Liver (tissue), 9 donors: ENCODE results near the gene KRT33B. TPM values are rescaled to one million over a fixed set of nuclear protein-coding genes. Genes with fewer than 3 reads are reported as not detected.
A peak's percentile ranks its signal among the peaks of the same experiment; 100 is the strongest.

Experiments used
- DNase-seq: peaks from one replicate; pipeline ENCODE4 v3.0.0-alpha.2; 2017; ENCODE audit warnings: low spot score
- H3K27ac ChIP-seq, 2 donors: one replicate each; pipeline ENCODE4 v1.7.0; 2013; ENCODE audit warnings: inconsistent platforms in 2 of 2, low read length in 2 of 2, control low read depth in 1 of 2, low read depth in 1 of 2, mild to moderate bottlenecking in 1 of 2
- H3K27me3 ChIP-seq, 4 donors: one replicate each; pipeline versions ENCODE4 v1.6.1 to v1.7.0; 2013; ENCODE audit warnings: low read length in 3 of 4, inconsistent platforms in 1 of 4, mild to moderate bottlenecking in 1 of 4, moderate library complexity in 1 of 4; ENCODE audit not compliant: control insufficient read depth in 4 of 4, insufficient read depth in 4 of 4
- H3K36me3 ChIP-seq, 4 donors: one replicate each; pipeline versions ENCODE4 v1.6.1 to v1.7.0; 2013; ENCODE audit warnings: low read length in 3 of 4, mild to moderate bottlenecking in 3 of 4, low read depth in 1 of 4, moderate library complexity in 1 of 4; ENCODE audit not compliant: control insufficient read depth in 4 of 4, insufficient read depth in 3 of 4
- H3K4me1 ChIP-seq, 4 donors: one replicate each; pipeline versions ENCODE4 v1.6.1 to v1.7.0; 2013; ENCODE audit warnings: low read length in 3 of 4, mild to moderate bottlenecking in 3 of 4, moderate library complexity in 1 of 4; ENCODE audit not compliant: control insufficient read depth in 4 of 4, insufficient read depth in 4 of 4
- H3K4me3 ChIP-seq, 3 donors: one replicate each; pipeline versions ENCODE4 v1.6.1 to v1.7.0; 2013; ENCODE audit warnings: low read length in 3 of 3, control low read depth in 1 of 3, low read depth in 1 of 3, mild to moderate bottlenecking in 1 of 3
- H3K9ac ChIP-seq, 2 donors: one replicate each; pipeline ENCODE4 v1.7.0; 2013; ENCODE audit warnings: low read length in 2 of 2, mild to moderate bottlenecking in 2 of 2, moderate library complexity in 2 of 2, control low read depth in 1 of 2, low read depth in 1 of 2
- H3K9me3 ChIP-seq, 4 donors: one replicate each; pipeline versions ENCODE4 v1.6.1 to v1.7.0; 2013; ENCODE audit warnings: low read length in 3 of 4; ENCODE audit not compliant: control insufficient read depth in 4 of 4
- EGR1 ChIP-seq, 2 donors: IDR thresholded peaks; 2 replicates each; pipeline ENCODE4 v1.6.1; 2016 to 2018; ENCODE audit warnings: antibody characterized with exemption in 2 of 2, low read depth in 2 of 2
- FOXA1 ChIP-seq: IDR thresholded peaks from 2 replicates; pipeline ENCODE4 v1.6.1; 2016; ENCODE audit warnings: antibody characterized with exemption
- FOXA2 ChIP-seq: IDR thresholded peaks from 2 replicates; pipeline ENCODE4 v1.6.1; 2016; ENCODE audit warnings: antibody characterized with exemption
- GABPA ChIP-seq, 2 donors: IDR thresholded peaks in 1 of 2; conservative IDR thresholded peaks in 1 of 2; 2 replicates each; pipeline ENCODE4 v1.6.1; 2016; ENCODE audit warnings: antibody characterized with exemption in 2 of 2, mild to moderate bottlenecking in 1 of 2, moderate library complexity in 1 of 2
- HNF4A ChIP-seq, 2 donors: conservative IDR thresholded peaks; 2 replicates each; pipeline ENCODE4 v1.6.1; 2016; ENCODE audit warnings: antibody characterized with exemption in 2 of 2, mild to moderate bottlenecking in 2 of 2
- HNF4G ChIP-seq: IDR thresholded peaks from 2 replicates; pipeline ENCODE4 v1.6.1; 2016; ENCODE audit warnings: antibody characterized with exemption
- JUND ChIP-seq, 2 donors: IDR thresholded peaks; 2 replicates each; pipeline ENCODE4 v1.6.1; 2016; ENCODE audit warnings: antibody characterized with exemption in 2 of 2
- MAX ChIP-seq: IDR thresholded peaks from 2 replicates; pipeline ENCODE4 v1.6.1; 2016; ENCODE audit warnings: antibody characterized with exemption
- NR2F2 ChIP-seq: IDR thresholded peaks from 2 replicates; pipeline ENCODE4 v1.6.1; 2016; ENCODE audit warnings: antibody characterized with exemption
- RAD21 ChIP-seq, 2 donors: IDR thresholded peaks; 2 replicates each; pipeline ENCODE4 v1.6.1; 2016; ENCODE audit warnings: antibody characterized with exemption in 2 of 2, mild to moderate bottlenecking in 2 of 2
- RXRA ChIP-seq, 2 donors: IDR thresholded peaks; 2 replicates each; pipeline ENCODE4 v1.6.1; 2017 to 2018; ENCODE audit warnings: antibody characterized with exemption in 2 of 2, mild to moderate bottlenecking in 1 of 2
- SP1 ChIP-seq: IDR thresholded peaks from 2 replicates; pipeline ENCODE4 v1.6.1; 2018; ENCODE audit warnings: antibody characterized with exemption, mild to moderate bottlenecking
- TAF1 ChIP-seq: conservative IDR thresholded peaks from 2 replicates; pipeline ENCODE4 v1.6.1; 2016; ENCODE audit warnings: antibody characterized with exemption, mild to moderate bottlenecking
- YY1 ChIP-seq: IDR thresholded peaks from 2 replicates; pipeline ENCODE4 v1.6.1; 2016; ENCODE audit warnings: antibody characterized with exemption, mild to moderate bottlenecking
- ZBTB33 ChIP-seq: IDR thresholded peaks from 2 replicates; pipeline ENCODE4 v1.6.1; 2016; ENCODE audit warnings: antibody characterized with exemption
- WGBS: extraction: QIAGEN DNeasy Blood & Tissue Kit; methylation state at CpG from one replicate; pipeline ENCODE4 v1.1.7; 2013; 5-methylcytosine and 5-hydroxymethylcytosine counted together
- polyA plus RNA-seq, 2 donors: library from polyadenylated mRNA; stranded (reverse) in 1 of 2; unstranded in 1 of 2; fragments of 200-250 nt in 1 of 2; fragments of >200 nt in 1 of 2; fragmentation: Nextera tagmentation in 1 of 2; extraction: Ambion mirVana in 1 of 2; gene quantifications; one replicate each; pipeline versions ENCODE4 v1.2.1 to v1.2.3, GENCODE V29; 2013 to 2015
- total RNA-seq, 2 donors: library from RNA; depleted of rRNA; stranded (reverse); fragments of >200 nt; gene quantifications; one replicate each; pipeline ENCODE4 v1.2.3, GENCODE V29; 2014
- TF ChIP-seq, protein P1 (sequence below): IDR thresholded peaks from 2 replicates; pipeline ENCODE4 v1.6.1; 2016; ENCODE audit warnings: antibody characterized with exemption, mild to moderate bottlenecking
- TF ChIP-seq, protein P2 (sequence below): IDR thresholded peaks from 2 replicates; pipeline ENCODE4 v1.6.1; 2016; ENCODE audit warnings: antibody characterized with exemption
- donor health status: healthy.
- donor health status: healthy.
- donor health status: healthy.
- donor health status: healthy.
- donor health status: healthy.

The KRT33B gene
- total and polyA plus RNA-seq, 4 donors = not detected

DNA sequence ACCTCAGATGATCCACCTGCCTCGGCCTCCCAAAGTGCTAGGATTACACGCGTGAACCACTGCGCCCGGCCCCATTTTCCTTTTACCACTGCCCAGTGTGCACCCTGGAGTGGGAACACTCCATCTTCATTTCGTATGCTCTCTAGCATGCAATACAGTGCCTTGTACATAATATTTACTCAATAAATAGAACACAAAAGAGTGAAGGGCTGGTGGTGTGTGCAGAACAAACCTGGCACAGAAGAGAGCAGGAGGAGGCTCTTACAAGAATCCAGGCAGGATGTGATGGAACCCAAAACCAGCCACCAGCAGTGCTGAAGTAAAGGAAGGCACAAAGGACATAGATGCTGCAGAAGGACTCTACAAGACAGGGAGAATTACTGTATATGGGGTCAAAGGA lies 47.5 kb upstream of the KRT33B start (continued):
- no peak for TF ChIP-seq ZBTB33
- no peak for TF ChIP-seq JUND (IDR thresholded peaks at IDR 0.05)
- no peak for TF ChIP-seq YY1
- TF ChIP-seq HNF4G = no peak
- no peak for TF ChIP-seq EGR1 (IDR thresholded peaks at IDR 0.05; ENCODE audit: low read depth in 2 of 2)
- no peak for TF ChIP-seq RXRA (IDR thresholded peaks at IDR 0.05)
- TF ChIP-seq MAX = no peak
- no peak for TF ChIP-seq SP1
- no peak for TF ChIP-seq RAD21 (IDR thresholded peaks at IDR 0.05)

DNA sequence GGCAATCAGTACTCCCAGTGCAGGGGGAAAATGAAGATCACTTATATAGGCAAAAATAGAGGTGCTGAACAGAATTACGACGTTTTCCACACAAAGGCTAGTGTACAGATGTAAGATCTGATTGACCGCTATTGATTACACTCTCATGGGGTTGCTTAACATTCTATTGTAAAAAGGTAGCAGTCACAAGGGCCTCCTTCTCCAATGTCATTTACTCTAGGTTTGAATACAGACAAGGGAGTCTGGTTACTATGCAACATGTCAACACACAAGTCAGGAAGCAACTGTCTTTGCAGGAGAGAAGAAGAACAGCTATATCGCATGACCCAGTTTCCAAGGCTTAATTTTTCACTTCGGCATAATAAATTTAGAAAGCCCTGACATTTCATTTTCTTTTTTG lies 46.9 kb upstream of the KRT33B start:
- WGBS = 65% methylated on average over 5 of the region's 5 CpGs
- no peak overlapping the region for H3K9ac ChIP-seq
- H3K4me1 ChIP-seq = peaks cover 0 to 17% (median 10%) of the 10 kb centered on the region in 4 donors
- H3K4me3 ChIP-seq = no peak overlapping the region
- H3K27ac ChIP-seq = no peak overlapping the region
- no peak for DNase-seq
- no peaks in the 10 kb centered on the region for H3K9me3 ChIP-seq
- no peaks in the 10 kb centered on the region for H3K27me3 ChIP-seq
- no peak for TF ChIP-seq RAD21 (IDR thresholded peaks at IDR 0.05)
- no peak for TF ChIP-seq GABPA (IDR thresholded peaks at IDR 0.05 in 1 of 2, conservative IDR thresholded peaks at IDR 0.05 in 1 of 2)
- TF ChIP-seq FOXA2 = no peak
- TF ChIP-seq NR2F2 = no peak
- no peak for TF ChIP-seq EGR1 (IDR thresholded peaks at IDR 0.05; ENCODE audit: low read depth in 2 of 2)
- no peak for TF ChIP-seq JUND (IDR thresholded peaks at IDR 0.05)
- no peak for TF ChIP-seq FOXA1
- TF ChIP-seq, protein P1, sequence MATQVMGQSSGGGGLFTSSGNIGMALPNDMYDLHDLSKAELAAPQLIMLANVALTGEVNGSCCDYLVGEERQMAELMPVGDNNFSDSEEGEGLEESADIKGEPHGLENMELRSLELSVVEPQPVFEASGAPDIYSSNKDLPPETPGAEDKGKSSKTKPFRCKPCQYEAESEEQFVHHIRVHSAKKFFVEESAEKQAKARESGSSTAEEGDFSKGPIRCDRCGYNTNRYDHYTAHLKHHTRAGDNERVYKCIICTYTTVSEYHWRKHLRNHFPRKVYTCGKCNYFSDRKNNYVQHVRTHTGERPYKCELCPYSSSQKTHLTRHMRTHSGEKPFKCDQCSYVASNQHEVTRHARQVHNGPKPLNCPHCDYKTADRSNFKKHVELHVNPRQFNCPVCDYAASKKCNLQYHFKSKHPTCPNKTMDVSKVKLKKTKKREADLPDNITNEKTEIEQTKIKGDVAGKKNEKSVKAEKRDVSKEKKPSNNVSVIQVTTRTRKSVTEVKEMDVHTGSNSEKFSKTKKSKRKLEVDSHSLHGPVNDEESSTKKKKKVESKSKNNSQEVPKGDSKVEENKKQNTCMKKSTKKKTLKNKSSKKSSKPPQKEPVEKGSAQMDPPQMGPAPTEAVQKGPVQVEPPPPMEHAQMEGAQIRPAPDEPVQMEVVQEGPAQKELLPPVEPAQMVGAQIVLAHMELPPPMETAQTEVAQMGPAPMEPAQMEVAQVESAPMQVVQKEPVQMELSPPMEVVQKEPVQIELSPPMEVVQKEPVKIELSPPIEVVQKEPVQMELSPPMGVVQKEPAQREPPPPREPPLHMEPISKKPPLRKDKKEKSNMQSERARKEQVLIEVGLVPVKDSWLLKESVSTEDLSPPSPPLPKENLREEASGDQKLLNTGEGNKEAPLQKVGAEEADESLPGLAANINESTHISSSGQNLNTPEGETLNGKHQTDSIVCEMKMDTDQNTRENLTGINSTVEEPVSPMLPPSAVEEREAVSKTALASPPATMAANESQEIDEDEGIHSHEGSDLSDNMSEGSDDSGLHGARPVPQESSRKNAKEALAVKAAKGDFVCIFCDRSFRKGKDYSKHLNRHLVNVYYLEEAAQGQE = no peak
- TF ChIP-seq TAF1 = no peak
- TF ChIP-seq, protein P2, sequence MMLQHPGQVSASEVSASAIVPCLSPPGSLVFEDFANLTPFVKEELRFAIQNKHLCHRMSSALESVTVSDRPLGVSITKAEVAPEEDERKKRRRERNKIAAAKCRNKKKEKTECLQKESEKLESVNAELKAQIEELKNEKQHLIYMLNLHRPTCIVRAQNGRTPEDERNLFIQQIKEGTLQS = no peak
- TF ChIP-seq MAX = no peak
- no peaks in the 10 kb centered on the region for H3K36me3 ChIP-seq

DNA sequence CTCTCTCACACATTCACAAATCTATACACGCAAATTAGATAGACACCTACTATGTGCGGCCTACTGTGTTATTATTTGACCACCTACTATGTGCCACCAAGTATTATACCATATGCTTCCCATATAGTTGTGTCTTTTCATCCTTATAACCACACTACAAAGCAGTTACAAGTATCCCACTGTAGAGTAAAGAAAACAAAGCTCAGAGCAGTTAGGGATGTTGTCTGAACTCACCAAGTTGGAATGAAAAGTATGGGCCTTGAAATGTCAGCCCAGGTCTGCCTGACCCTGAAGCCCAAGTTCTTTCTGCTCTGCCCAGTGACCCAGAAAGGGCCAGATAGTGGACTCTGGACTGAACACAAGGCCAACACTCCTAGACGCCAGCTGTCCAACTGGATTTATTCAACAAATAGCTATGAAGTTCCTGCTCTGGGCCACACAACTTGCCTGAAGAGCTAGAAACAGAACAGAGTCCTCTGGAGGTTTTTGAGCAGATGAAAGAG lies 46.3 kb upstream of the KRT33B start:
- no peak overlapping the region for H3K9ac ChIP-seq
- no peaks in the 10 kb centered on the region for H3K9me3 ChIP-seq
- H3K27ac ChIP-seq = no peak overlapping the region
- H3K36me3 ChIP-seq = no peaks in the 10 kb centered on the region
- DNase-seq = no peak
- 59% methylated on average over 3 of the region's 3 CpGs for WGBS
- H3K27me3 ChIP-seq = no peaks in the 10 kb centered on the region
- H3K4me1 ChIP-seq = peaks cover 0 to 17% (median 10%) of the 10 kb centered on the region in 4 donors
- no peak overlapping the region for H3K4me3 ChIP-seq
- TF ChIP-seq, protein P2 = no peak
- TF ChIP-seq GABPA (IDR thresholded peaks at IDR 0.05 in 1 of 2, conservative IDR thresholded peaks at IDR 0.05 in 1 of 2) = no peak
- TF ChIP-seq, protein P1 = peak; percentile 40
- peak; percentile 21 for TF ChIP-seq MAX
- TF ChIP-seq HNF4G = peak; percentile 33
- TF ChIP-seq HNF4A (conservative IDR thresholded peaks at IDR 0.05) = peak; percentile 84 to 87
- TF ChIP-seq RXRA (IDR thresholded peaks at IDR 0.05) = peak; percentile 63 to 70
- peak; percentile 45 for TF ChIP-seq SP1
- TF ChIP-seq EGR1 (IDR thresholded peaks at IDR 0.05; ENCODE audit: low read depth in 2 of 2) = no peak
- peak; percentile 68 for TF ChIP-seq NR2F2
- no peak for TF ChIP-seq FOXA2
- TF ChIP-seq JUND (IDR thresholded peaks at IDR 0.05) = peak in 1 of 2 donors; percentile 22
